Transverse colon (tissue), 4 donors: ENCODE results near the gene CYP2B6. TPM values are rescaled to one million over a fixed set of nuclear protein-coding genes. Genes with fewer than 3 reads are reported as not detected.
A peak's percentile ranks its signal among the peaks of the same experiment; 100 is the strongest.

Source experiments
- DNase-seq: peaks from one replicate; pipeline ENCODE4 v3.0.0-alpha.2; 2019
- H3K27ac ChIP-seq, 4 donors: fragments of 200-600 bp; sonication (generic); 2 replicates each; pipeline ENCODE4 v1.5.1; 2016 to 2018; ENCODE audit warnings: inconsistent platforms in 4 of 4
- H3K27me3 ChIP-seq: fragments of 200-600 bp; sonication (generic); 2 replicates; pipeline ENCODE4 v1.5.1; 2017; ENCODE audit warnings: inconsistent platforms
- H3K36me3 ChIP-seq, 4 donors: fragments of 200-600 bp; sonication (generic); 2 replicates each; pipeline ENCODE4 v1.5.1; 2017 to 2019; ENCODE audit warnings: inconsistent platforms in 4 of 4
- H3K4me1 ChIP-seq, 4 donors: fragments of 200-600 bp; sonication (generic); 2 replicates each; pipeline ENCODE4 v1.5.1; 2017 to 2020; ENCODE audit warnings: inconsistent platforms in 4 of 4
- H3K4me3 ChIP-seq, 4 donors: fragments of 200-600 bp; sonication (generic); 1 replicate in 1 of 4; 2 replicates in 3 of 4; pipeline versions ENCODE4 v1.5.1 to v1.6.1; 2017 to 2019; ENCODE audit warnings: inconsistent platforms in 4 of 4
- H3K9me3 ChIP-seq, 2 donors: fragments of 200-600 bp; sonication (generic); 2 replicates each; pipeline ENCODE4 v1.5.1; 2017 to 2019; ENCODE audit warnings: inconsistent platforms in 2 of 2
- CTCF ChIP-seq, 5 experiments: fragments of 200-600 bp in 3 of 5; fragments of 450-650 bp in 2 of 5; sonication (generic) in 3 of 5; IDR thresholded peaks; 1 replicate in 2 of 5; 2 replicates in 3 of 5; pipeline ENCODE4 v1.5.1; 2016 to 2017; ENCODE audit warnings: antibody characterized with exemption in 5 of 5, inconsistent platforms in 3 of 5, mild to moderate bottlenecking in 2 of 5, moderate library complexity in 1 of 5
- EP300 ChIP-seq: sonication (generic); formaldehyde crosslinking; IDR thresholded peaks from one replicate; pipeline ENCODE4 v1.6.1; 2017; ENCODE audit warnings: antibody characterized with exemption, low read depth
- POLR2A ChIP-seq: fragments of 450-650 bp; IDR thresholded peaks from one replicate; pipeline ENCODE4 v1.6.1; 2016; ENCODE audit warnings: antibody characterized with exemption, mild to moderate bottlenecking, moderate library complexity
- POLR2AphosphoS5 ChIP-seq, 3 donors: sonication (generic); formaldehyde crosslinking; IDR thresholded peaks; one replicate each; pipeline ENCODE4 v1.6.1; 2016; ENCODE audit warnings: antibody characterized with exemption in 3 of 3
- WGBS, 2 donors: methylation state at CpG; one replicate each; pipeline ENCODE4 v1.1.5; 2018; ENCODE audit warnings: low coverage in 1 of 2; 5-methylcytosine and 5-hydroxymethylcytosine counted together
- in situ Hi-C, 4 donors: fragments of 200-750 bp; cut with MboI; loops; one replicate each; pipeline versions ENCODE4 v1.15.0 to v1.15.1; 2017; ENCODE audit warnings: low sequenced_read_pairs in 3 of 4, low pct_ligation_motif_present in 1 of 4, low pct_unique_long_range_greater_than_20kb in 1 of 4
- intact Hi-C: fragments of 100-400 bp; cut with DNase I; formaldehyde crosslinking; loops from one replicate; pipeline ENCODE4 v1.15.1; 2023; ENCODE audit warnings: low total_unique reads
- total RNA-seq, 4 donors: library from RNA; depleted of rRNA; stranded (reverse); fragments of >200 nt; gene quantifications; one replicate each; pipeline ENCODE4 v1.1.0, GENCODE V29; 2016

Gene CYP2B6
- 1 to 10 TPM; 1.4 to 9.7 (median 5.5) TPM for total RNA-seq

DNA sequence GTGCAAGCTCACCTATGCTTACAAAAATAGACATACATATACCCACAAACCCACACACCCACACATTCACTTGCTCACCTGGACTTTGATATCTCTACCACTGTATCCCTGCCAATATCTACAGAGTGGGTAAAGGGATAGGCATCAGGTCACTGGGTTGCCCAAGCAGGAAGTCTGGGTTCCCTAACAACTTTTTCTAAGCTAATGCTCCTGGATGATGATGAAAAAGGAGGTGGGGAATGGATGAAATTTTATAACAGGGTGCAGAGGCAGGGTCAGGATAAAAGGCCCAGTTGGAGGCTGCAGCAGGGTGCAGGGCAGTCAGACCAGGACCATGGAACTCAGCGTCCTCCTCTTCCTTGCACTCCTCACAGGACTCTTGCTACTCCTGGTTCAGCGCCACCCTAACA lies at the start of gene CYP2B6:
Gene CYP2B6, plus strand, starts transcription at position 311 of the 410 bp plus-strand sequence. Its CDS starts 24 bp downstream, at position 335.
- TF ChIP-seq EP300 (no peak), POLR2AphosphoS5 (IDR thresholded peaks at IDR 0.05) (peak in 1 of 3 donors; percentile 36)
- Histone ChIP-seq H3K27ac (peak within 1 kb of the TSS; percentile 39 to 61 (median 50)), H3K27me3 (no peaks in the 10 kb centered on the region), H3K9me3 (no peaks in the 10 kb centered on the region), H3K36me3 (no peaks in the 10 kb centered on the region), H3K4me1 (peaks cover 0 to 10% (median 3%) of the 10 kb centered on the region in 4 donors), H3K4me3 (no peak within 1 kb of the TSS)
- 63 to 71% methylated on average over 2 of the region's 2 CpGs for WGBS, 2 donors
- in situ Hi-C loops (no loop called here), intact Hi-C loops (no loop called here)
- peak; percentile 13 for DNase-seq

- intact Hi-C loops = no loop called here
- TF ChIP-seq EP300 (no peak), CTCF (IDR thresholded peaks at IDR 0.05) (no peak), POLR2A (no peak), POLR2AphosphoS5 (IDR thresholded peaks at IDR 0.05) (no peak)
- H3K27ac ChIP-seq = no peak overlapping the region
- peaks cover 12% of the 10 kb centered on the region for H3K27me3 ChIP-seq
- no peak overlapping the region for H3K4me3 ChIP-seq
- in situ Hi-C loops = no loop called here
- DNase-seq = no peak
- H3K36me3 ChIP-seq = no peaks in the 10 kb centered on the region
- H3K4me1 ChIP-seq = no peaks in the 10 kb centered on the region
- no peaks in the 10 kb centered on the region for H3K9me3 ChIP-seq
- 74 to 83% methylated on average over 7 to 9 of the region's 9 CpGs for WGBS, 2 donors
Observed at GRCh38 chr19:40941481-40942219, 49.4 kb upstream of the CYP2B6 start.

DNA sequence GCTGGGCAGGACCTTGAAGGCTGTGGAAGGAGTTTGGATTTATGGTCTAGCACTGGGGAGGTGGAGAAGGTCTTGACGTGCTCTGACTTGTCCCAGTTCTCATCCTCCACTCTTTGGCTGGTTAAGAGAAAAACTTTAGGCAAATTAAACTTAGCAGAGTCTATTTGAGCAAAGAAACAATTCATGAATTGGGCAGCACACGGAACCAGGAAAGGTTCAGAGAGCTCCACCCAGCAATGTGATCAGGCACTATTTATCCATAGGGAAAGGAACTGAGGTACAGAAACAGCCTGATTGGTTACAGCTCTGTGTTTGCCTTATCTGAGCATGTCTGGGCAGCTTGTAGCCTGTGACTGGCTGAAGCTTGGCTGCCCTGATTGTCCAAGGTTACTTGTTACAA lies 45.4 kb upstream of the CYP2B6 start:
- Histone ChIP-seq H3K27me3 (peaks cover 12% of the 10 kb centered on the region), H3K4me1 (no peaks in the 10 kb centered on the region), H3K4me3 (no peak overlapping the region), H3K36me3 (no peaks in the 10 kb centered on the region), H3K9me3 (no peaks in the 10 kb centered on the region), H3K27ac (no peak overlapping the region)
- in situ Hi-C loops (no loop called here), intact Hi-C loops (no loop called here)
- no peak for TF ChIP-seq CTCF (IDR thresholded peaks at IDR 0.05)
- TF ChIP-seq POLR2A = no peak
- TF ChIP-seq POLR2AphosphoS5 (IDR thresholded peaks at IDR 0.05) = no peak
- no peak for TF ChIP-seq EP300
- 68 to 74% methylated on average over 2 of the region's 2 CpGs for WGBS, 2 donors
- no peak for DNase-seq

DNA sequence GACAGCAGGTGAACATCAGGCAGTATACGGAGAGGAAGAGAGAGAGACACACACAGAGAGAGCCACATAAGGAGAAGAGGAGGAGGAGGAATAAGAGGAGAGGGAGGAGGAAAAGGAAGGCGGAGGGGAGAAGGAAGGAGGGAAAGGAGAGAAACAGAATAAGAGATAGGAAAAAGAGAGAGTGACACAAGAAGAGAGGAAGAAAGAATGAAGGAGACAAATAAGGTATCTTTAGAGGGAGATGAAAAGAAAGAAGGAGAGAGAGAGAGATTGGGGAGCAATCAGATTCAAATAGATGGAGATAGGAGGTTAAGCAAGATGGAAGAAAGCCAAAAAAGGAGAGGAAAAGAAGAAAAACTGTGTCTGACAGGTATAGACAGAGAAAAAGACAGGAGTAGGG lies 44.0 kb upstream of the CYP2B6 start:
- H3K27ac ChIP-seq = no peak overlapping the region
- TF ChIP-seq POLR2AphosphoS5 (IDR thresholded peaks at IDR 0.05) = no peak
- no peak for TF ChIP-seq CTCF (IDR thresholded peaks at IDR 0.05)
- TF ChIP-seq POLR2A = no peak
- no peak for TF ChIP-seq EP300
- in situ Hi-C loops = no loop called here
- 80 to 85% methylated on average over 2 of the region's 2 CpGs for WGBS, 2 donors
- no peak overlapping the region for H3K4me3 ChIP-seq
- peaks cover 12% of the 10 kb centered on the region for H3K27me3 ChIP-seq
- no peak for DNase-seq
- intact Hi-C loops = no loop called here
- H3K4me1 ChIP-seq = no peaks in the 10 kb centered on the region
- H3K36me3 ChIP-seq = no peaks in the 10 kb centered on the region
- peaks cover 0 to under 1% of the 10 kb centered on the region in 2 donors for H3K9me3 ChIP-seq

DNA sequence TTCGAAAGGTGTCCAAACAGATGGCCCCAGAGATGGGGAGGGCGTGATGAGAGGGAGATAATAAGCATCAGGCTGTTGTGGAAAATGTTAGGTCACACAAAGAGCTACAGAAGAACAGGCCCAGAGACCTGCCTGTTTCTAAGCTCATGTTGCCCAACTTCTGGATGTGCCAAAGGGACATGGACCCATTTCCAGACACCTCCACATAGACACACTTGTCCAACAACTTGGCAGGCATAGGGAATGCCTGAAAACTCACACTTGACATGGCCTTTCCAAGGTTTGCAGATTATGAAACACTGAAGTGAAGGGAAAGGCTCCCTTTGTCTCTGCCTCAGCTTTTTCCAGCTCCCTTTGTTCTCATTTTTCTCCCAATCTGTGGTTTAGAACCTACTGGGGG lies 43.5 kb upstream of the CYP2B6 start:
- in situ Hi-C loops (no loop called here), intact Hi-C loops (no loop called here)
- Histone ChIP-seq H3K4me1 (no peaks in the 10 kb centered on the region), H3K9me3 (peaks cover 0 to 3% of the 10 kb centered on the region in 2 donors), H3K4me3 (no peak overlapping the region), H3K27ac (no peak overlapping the region), H3K27me3 (peaks cover 12% of the 10 kb centered on the region), H3K36me3 (no peaks in the 10 kb centered on the region)
- DNase-seq = no peak
- 66% methylated on average over 2 of the region's 2 CpGs; no CpG with 5 or more reads in 1 of the 2 donors for WGBS, 2 donors
- TF ChIP-seq POLR2A (no peak), POLR2AphosphoS5 (IDR thresholded peaks at IDR 0.05) (no peak), CTCF (IDR thresholded peaks at IDR 0.05) (no peak), EP300 (no peak)
